ENCODE results near the gene SNAPC2. TPM values are rescaled to one million over a fixed set of nuclear protein-coding genes. Genes with fewer than 3 reads are reported as not detected.

Gene SNAPC2
- total and polyA plus RNA-seq, 2 donors (not counting 1 experiment from before 2014, with no cell fraction given), result 19.9 to 21.7 TPM

DNA sequence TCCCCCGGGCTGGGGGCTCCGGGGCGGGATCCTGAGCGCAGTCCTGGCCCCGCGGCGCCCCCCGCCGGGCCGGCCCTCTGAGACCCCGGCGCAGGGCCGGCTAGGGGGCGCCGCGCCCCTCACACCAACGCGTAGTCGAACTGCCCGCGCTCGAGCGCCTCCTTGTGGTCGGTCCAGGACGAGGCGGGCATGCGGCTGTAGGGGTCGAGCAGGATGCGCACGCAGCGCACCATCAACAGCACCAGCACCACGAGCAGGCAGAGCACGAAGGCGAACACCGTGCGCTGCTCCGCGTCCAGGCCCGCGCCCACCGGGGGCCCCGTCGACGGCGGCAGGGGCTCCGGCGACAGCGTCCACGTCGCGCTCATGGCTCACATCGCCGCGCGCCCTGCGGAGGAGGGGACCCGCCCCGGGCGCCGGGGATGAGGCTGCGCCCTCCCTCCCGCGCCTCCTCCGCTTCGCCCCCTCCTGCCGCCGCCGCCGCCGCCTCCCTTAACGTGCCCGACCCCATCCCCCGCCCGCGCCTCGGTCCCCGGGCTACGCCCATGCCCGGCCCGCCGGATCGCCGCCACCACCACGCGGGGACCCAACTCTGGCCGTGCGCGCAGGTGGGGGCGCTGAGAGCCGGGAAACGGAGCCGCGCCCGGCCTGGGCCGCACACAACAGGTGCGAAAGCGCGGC, 5.2 kb downstream of the SNAPC2 start:
- peak overlapping the region in 3 of 5 experiments; percentile 25 to 57 (median 41) for H3K4me3 ChIP-seq (ENCODE audit: control extremely low read depth in 1 of 5, extremely low read depth in 1 of 5, insufficient read depth in 1 of 5, low read depth in 2 of 5, low read length in 4 of 5)
- H2AFZ ChIP-seq (ENCODE audit: insufficient read depth, low read depth, low read length, poor library complexity, severe bottlenecking), result peak overlapping the region; percentile 60

More for the DNA sequence above, 5.2 kb downstream of the SNAPC2 start:
- peak overlapping the region; percentile 50 for H3K9ac ChIP-seq (ENCODE audit: low read length)
- peaks cover 43% of the 10 kb centered on the region for H4K20me1 ChIP-seq (ENCODE audit: control insufficient read depth, insufficient read depth, low read length, poor library complexity, severe bottlenecking)
- CTCF ChIA-PET, result no interaction called here
- Mint-ChIP-seq H3K27me3 (no peaks in the 10 kb centered on the region), H3K9me3 (ENCODE audit: insufficient read depth) (no peaks in the 10 kb centered on the region), H3K27ac (peak overlapping the region; percentile 65), H3K4me3 (peak overlapping the region; percentile 85), H3K4me1 (peaks cover 28% of the 10 kb centered on the region)
- peaks cover 5% of the 10 kb centered on the region for H3K79me2 ChIP-seq (ENCODE audit: control insufficient read depth, insufficient read depth, low read length)
- H3K9me3 ChIP-seq (ENCODE audit: control extremely low read depth in 1 of 3, control insufficient read depth in 2 of 3, insufficient read depth in 1 of 3, low read length in 2 of 3), result no peaks in the 10 kb centered on the region
- WGBS (ENCODE audit: insufficient coverage), result 2% methylated on average over 94 of the region's 98 CpGs
- peaks cover 0 to 13% of the 10 kb centered on the region in 2 experiments for H3K36me3 ChIP-seq (replicated peaks in 1 of 2; ENCODE audit: control extremely low read depth in 1 of 2, control insufficient read depth in 1 of 2, extremely low read depth in 1 of 2, insufficient read depth in 2 of 2, low read length in 1 of 2)
- POLR2A ChIA-PET, result no interaction called here
- peaks cover 21 to 26% of the 10 kb centered on the region in 2 donors for H3K4me1 ChIP-seq (ENCODE audit: control insufficient read depth in 2 of 2, insufficient read depth in 2 of 2, low read length in 2 of 2)
- no peaks in the 10 kb centered on the region for H3K27me3 ChIP-seq (replicated peaks in 1 of 4; ENCODE audit: control extremely low read depth in 1 of 4, control insufficient read depth in 3 of 4, insufficient read depth in 4 of 4, low read length in 3 of 4)
- H3K4me2 ChIP-seq (replicated peaks; ENCODE audit: low read depth, low read length, poor library complexity, severe bottlenecking), result peak overlapping the region; percentile 94
- intact Hi-C loops (cut with micrococcal nuclease), result loop anchor here (1.0 kb wide), 1 partner anchor 18 kb away; the partner anchor contains the start of gene TIMM44
- TF ChIP-seq, protein P1, sequence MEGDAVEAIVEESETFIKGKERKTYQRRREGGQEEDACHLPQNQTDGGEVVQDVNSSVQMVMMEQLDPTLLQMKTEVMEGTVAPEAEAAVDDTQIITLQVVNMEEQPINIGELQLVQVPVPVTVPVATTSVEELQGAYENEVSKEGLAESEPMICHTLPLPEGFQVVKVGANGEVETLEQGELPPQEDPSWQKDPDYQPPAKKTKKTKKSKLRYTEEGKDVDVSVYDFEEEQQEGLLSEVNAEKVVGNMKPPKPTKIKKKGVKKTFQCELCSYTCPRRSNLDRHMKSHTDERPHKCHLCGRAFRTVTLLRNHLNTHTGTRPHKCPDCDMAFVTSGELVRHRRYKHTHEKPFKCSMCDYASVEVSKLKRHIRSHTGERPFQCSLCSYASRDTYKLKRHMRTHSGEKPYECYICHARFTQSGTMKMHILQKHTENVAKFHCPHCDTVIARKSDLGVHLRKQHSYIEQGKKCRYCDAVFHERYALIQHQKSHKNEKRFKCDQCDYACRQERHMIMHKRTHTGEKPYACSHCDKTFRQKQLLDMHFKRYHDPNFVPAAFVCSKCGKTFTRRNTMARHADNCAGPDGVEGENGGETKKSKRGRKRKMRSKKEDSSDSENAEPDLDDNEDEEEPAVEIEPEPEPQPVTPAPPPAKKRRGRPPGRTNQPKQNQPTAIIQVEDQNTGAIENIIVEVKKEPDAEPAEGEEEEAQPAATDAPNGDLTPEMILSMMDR (IDR thresholded peaks at IDR 0.05), result peak; percentile 84
- no peak for TF ChIP-seq EZH2 (IDR thresholded peaks at IDR 0.05; ENCODE audit: borderline replicate concordance, insufficient read depth, low read depth, low read length, poor library complexity, severe bottlenecking)
- no peak overlapping the region for H3K27ac ChIP-seq (ENCODE audit: low read length in 2 of 2)
- peak; percentile 85 for DNase-seq
- ATAC-seq (ENCODE audit: low read depth), result no peak
